HG02623 (cell line): ENCODE measurements around the gene EXOSC2.

Source experiments
- ATAC-seq: cut with Tn5 transposase; IDR thresholded peaks from one replicate; pipeline ENCODE4 v1.9.1; 2021; ENCODE audit warnings: moderate library complexity; ENCODE audit not compliant: unreplicated experiment

EXOSC2 gene

GRCh38 chr9:130735566-130735965 lies 42.0 kb downstream of the EXOSC2 start:
- no peak for ATAC-seq

- ATAC-seq: no peak
These were observed 43.3 kb downstream of the EXOSC2 start for GRCh38 chr9:130736834-130737233.

- no peak for ATAC-seq
These were observed 44.7 kb downstream of the EXOSC2 start for GRCh38 chr9:130738281-130738680.

GRCh38 chr9:130739081-130739480 lies 45.5 kb downstream of the EXOSC2 start:
- ATAC-seq: no peak

- no peak for ATAC-seq
These were observed 46.8 kb downstream of the EXOSC2 start for GRCh38 chr9:130740218-130741023.

GRCh38 chr9:130741024-130741305 lies 47.4 kb downstream of the EXOSC2 start:
- no peak for ATAC-seq

- no peak for ATAC-seq
These were observed 48.4 kb downstream of the EXOSC2 start for GRCh38 chr9:130741831-130742449.

GRCh38 chr9:130743656-130744055 lies 50.1 kb downstream of the EXOSC2 start:
- no peak for ATAC-seq

GRCh38 chr9:130745210-130745800 lies 51.7 kb downstream of the EXOSC2 start:
- ATAC-seq: no peak

- no peak for ATAC-seq
These were observed 52.2 kb downstream of the EXOSC2 start for GRCh38 chr9:130745829-130746228.

- ATAC-seq: no peak
These were observed 53.0 kb downstream of the EXOSC2 start for GRCh38 chr9:130746434-130747212.

GRCh38 chr9:130751631-130752355 lies 58.2 kb downstream of the EXOSC2 start:
- no peak for ATAC-seq
